Endothelial cell of umbilical vein (primary cell): Measurements from ENCODE around the gene CCDC57.

Experiments
- CTCF ChIP-seq, 2 donors: IDR thresholded peaks; 1 replicate in 1 of 2; 2 replicates in 1 of 2; pipeline ENCODE4 v1.5.1; 2011; ENCODE audit warnings: low read length in 2 of 2, mild to moderate bottlenecking in 2 of 2, moderate library complexity in 2 of 2, control low read depth in 1 of 2, inconsistent platforms in 1 of 2, low read depth in 1 of 2; ENCODE audit not compliant: insufficient read depth in 1 of 2; ENCODE audit errors: extremely low read depth in 1 of 2
- JUN ChIP-seq: IDR thresholded peaks from 2 replicates; pipeline ENCODE4 v1.6.1; 2011; ENCODE audit warnings: borderline replicate concordance, low read depth; ENCODE audit not compliant: insufficient read length, insufficient read depth
- MYC ChIP-seq: IDR thresholded peaks from one replicate; pipeline ENCODE4 v1.6.1; 2011; ENCODE audit warnings: mild to moderate bottlenecking, low read depth, low read length

DNA sequence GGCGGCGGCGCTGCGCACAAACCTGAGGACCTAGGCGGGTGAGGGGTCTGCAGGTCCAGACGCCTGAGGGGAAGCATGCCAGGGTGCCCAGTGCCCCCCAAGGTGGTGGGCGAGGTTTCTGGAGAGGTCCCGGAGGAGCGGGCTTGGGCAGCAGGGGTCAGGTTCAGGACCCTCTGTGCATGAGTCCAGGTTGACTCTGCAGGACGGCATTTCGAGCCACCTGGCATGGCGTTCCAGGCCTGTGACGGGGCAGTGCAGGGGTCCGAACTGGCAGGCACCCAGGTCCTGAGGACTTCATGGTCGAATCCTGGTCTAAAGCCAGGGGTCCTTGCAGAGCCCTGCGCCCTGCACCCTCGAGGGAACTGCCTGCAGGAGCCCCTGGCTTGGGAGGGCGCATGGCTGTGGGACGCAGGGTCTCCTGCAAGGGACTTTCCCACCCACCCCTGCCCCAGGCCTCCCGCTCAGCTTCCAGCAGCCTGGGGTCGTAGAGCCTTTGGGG lies 19.7 kb upstream of the CCDC57 start:
- TF ChIP-seq MYC: no peak
- no peak for TF ChIP-seq JUN
- TF ChIP-seq CTCF (IDR thresholded peaks at IDR 0.05; ENCODE audit: extremely low read depth in 1 of 2, insufficient read depth in 1 of 2, low read depth in 1 of 2, low read length in 2 of 2): no peak
